NCI-H774 (cell line): ENCODE data around the gene H2AZ1.
A peak's percentile ranks its signal among the peaks of the same experiment; 100 is the strongest.
"Not testable (repeated sequence)": the region's sequence is repeated elsewhere in the genome, so short reads cannot be mapped to it uniquely, and the experiment has no call there.

Experiments
- DNase-seq: peaks from one replicate; lab custom pipeline; 2025; lab: John Stamatoyannopoulos, UW

H2AZ1 gene

GRCh38 chr4:99949999-99950912, at the start of gene H2AZ1:
Gene H2AZ1, minus strand, starts transcription at chr4:99950275. Its CDS starts 105 bp downstream, at chr4:99950170.
- peak; percentile 87 for DNase-seq

- DNase-seq = peak; percentile 3
Observed at GRCh38 chr4:99998062-99998867, 48.2 kb upstream of the H2AZ1 start.

GRCh38 chr4:99991741-99992140, 41.7 kb upstream of the H2AZ1 start:
- DNase-seq = no peak

- DNase-seq = no peak
Observed at GRCh38 chr4:99987681-99988080, 37.6 kb upstream of the H2AZ1 start.

DNA sequence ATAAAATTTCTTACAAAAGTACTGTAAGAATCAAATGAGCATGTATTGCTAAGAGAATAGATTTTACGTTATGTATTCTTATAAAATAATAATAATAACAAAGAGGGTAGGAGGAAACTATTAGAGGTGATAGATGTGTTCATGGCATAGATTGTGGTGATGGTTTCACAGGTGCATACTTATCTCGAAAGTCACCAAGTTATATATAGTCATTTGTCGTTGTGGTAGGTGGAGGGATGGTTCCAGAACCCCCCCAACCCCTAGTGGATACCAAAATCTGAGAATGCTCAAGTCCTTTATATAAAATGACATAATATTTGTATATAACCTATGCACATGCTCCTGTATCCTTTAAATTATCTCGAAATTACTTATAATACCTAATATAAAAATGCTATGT, 36.7 kb upstream of the H2AZ1 start:
- no peak for DNase-seq

DNA sequence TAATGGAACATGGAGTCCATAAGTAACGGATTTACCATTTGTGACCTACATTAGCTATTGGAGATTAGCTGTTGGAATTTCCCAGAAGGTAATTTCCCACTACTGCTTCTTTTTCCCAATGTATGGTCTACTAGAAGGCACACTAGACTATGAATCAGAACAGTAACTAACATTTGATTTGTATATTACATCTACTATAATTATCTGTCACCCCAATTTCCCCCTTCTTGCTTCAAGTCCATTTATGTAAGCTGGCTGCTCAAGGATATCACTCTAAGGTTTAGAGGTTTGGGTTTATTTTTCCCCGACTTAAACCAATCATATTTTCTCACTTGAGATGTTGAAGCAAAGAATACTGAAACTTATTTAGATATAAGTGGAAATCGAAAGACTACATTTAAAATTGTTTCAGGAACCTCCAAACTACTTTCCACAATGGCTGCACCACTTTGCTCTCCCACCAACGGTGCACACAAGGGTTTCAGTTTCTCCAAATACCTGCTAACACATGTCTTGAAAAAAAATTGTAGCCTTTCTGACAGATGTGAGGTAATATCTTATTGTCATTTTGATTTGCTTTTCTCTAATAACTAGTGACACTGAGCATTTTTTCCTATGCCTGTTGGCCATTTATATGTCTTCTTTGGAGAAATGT, 33.3 kb upstream of the H2AZ1 start:
- DNase-seq = no peak

GRCh38 chr4:99979872-99980271, 29.8 kb upstream of the H2AZ1 start:
- no peak for DNase-seq

DNA sequence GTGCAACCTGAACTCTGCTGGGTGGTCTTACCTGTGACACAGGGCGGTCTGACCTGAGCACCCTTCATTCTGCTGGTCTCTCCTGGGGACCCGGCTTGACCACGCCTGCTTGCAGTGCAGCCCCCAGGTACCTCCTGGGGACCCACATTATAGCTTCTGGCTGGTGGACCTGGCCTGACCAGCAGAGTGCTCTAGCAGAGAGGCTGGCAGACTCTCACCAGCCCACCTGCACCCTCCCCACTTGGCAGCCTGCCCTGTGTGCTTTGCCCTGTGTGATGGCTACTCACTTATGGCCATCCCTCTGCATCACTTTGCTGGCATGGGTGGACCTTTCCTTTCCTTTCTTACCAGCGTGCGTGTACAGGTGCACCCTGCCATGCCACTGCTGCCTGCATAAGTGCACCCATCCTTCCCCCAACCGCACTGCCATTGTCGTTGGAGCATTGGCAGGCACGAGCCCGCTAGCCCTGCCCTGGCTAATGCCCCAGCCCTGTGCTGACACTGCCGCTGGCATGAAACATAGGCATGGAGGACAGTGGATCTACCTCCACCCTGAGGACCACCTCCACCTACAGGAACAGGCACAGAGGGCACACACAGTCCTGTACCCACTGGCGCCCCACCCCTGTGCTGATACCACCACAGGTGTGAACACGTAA, 21.5 kb upstream of the H2AZ1 start:
- no peak for DNase-seq

- no peak for DNase-seq
Observed at GRCh38 chr4:99968330-99968729, 18.3 kb upstream of the H2AZ1 start.

- no peak for DNase-seq
Observed at GRCh38 chr4:99966692-99967091, 16.6 kb upstream of the H2AZ1 start.

DNA sequence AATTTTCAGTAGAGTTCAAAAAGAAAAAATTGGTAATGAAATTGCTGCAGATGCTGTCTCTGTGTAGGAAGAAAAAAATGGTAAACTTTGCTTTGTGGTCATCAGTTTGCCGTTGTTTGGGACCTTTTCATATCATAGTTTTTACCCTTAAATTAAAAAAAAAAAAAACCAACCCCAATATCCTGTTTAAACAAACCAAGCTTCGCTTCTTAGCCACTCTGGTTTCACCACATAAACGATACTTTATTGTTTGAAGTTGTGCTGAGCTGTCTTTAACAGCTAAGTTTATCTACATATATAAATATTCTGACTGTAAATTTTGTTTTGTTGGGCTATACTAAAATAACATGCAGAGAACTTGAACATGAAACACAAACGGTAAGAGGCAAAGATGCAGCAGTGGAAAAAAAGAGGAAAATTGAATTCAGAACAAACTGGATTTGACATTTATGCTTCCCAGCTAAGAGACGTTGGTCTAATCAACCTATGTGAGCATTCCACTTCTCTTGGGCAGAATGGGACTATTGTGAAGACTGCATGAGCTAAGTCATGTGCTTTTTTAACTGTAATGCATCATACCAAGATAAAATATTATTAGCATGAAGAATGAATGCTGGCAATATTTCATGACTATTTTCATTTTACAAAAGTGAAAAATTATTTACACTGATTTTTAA, 15.7 kb upstream of the H2AZ1 start:
- DNase-seq = no peak

DNA sequence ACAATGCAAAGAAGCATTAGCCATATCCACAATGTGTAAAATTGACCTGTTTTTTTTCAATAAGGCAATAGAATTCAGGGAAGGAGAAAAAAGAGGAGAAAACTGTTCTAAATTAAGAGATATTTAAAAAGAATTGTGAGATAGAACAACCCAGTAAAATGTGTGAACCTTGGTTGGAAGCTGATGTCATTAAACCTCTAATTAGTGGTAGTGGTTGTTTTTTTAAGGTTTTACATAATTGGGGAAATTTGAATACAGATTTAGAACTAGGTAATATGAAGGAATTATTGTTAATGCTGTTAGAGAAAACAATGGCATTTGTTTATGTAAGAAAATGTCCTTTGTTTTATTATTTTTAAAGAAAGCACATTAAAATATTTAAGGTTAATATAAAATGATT, 15.1 kb upstream of the H2AZ1 start:
- DNase-seq = no peak

DNA sequence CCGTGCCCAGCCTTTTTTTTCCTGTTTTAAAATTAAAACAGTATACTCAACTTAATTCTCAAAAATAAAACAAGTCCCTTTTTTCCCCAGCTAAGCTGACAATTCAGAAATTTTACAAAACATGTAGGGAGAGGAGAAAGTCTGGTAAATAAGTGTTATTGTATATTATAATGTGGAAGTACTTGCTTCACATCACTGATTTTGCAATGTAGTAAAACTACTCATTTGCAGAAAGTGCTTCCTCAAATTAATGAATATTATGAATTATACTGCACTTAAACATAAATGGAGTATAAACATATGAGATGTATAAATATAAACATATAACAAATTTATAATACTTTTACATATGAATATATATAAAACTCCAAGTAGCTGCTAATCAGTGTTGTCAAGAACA, 11.6 kb upstream of the H2AZ1 start:
- no peak for DNase-seq

- no peak for DNase-seq
Observed at GRCh38 chr4:99960648-99961047, 10.6 kb upstream of the H2AZ1 start.

GRCh38 chr4:99958207-99958606, 8.1 kb upstream of the H2AZ1 start:
- not testable (repeated sequence) for DNase-seq

DNA sequence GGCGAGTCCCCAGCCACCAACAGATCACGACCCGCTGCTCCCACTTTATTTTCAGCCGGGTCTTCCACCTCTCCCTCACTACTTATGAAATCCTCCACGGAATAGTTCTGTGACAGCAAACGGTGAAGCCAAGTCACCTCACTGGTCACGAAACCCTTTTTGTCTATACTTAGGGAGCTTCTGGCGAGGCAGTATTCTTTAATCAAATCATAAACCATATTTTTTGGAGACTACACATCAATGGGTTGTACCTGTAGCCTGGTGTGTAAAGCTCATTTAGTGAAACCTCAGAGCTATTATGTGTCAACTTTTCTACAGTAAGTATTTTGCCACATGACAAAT, 809 bp upstream of the H2AZ1 start:
- DNase-seq = no peak

DNA sequence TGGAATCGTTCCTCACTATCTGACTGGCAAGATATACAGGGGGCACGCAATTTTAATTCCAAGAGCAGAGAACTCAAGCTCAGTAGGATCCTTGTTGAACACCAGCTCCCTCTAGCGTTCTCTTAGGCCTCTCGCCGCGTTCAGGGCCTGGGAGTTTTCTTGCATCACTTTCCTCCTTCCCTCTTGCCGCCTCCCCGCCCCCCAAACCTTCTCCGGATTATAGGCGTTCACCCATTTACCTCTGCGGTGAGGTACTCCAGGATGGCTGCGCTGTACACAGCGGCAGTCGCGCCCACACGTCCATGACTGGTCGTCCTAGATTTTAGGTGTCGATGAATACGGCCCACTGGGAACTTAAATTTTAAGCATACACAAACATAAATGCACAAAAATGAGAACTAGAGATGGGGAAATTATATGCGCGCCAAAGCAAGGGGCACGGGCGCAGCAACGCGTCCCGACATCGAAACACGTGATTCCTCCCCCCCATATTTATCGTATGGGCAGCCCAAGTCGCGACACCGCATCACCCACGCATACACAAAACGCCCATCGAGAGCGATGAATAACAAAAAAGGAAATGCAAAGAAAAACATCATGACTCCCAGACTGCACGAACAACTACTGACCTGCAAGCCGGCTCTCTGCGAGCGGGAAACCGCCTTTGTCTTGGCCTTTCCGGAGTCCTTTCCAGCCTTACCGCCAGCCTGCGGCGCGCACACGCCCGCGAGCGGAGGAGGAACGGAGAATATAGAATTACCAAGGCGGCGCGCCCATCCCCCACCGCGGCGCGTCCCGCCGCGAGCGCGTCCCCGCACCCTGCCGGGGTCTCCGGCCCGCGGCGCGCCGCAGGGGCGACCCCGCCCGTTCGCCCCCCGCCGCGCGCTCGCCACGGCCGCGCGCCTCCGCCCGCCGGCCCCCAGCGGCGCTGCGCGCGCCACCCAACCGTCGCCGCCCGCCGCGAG, 759 bp downstream of the H2AZ1 start:
- peak; percentile 61 for DNase-seq

GRCh38 chr4:99947608-99948007, 2.5 kb downstream of the H2AZ1 start:
- no peak for DNase-seq

- no peak for DNase-seq
Observed at GRCh38 chr4:99947190-99947578, 2.9 kb downstream of the H2AZ1 start.
